Measurements from ENCODE around the gene SNX19. TPM values are rescaled to one million over a fixed set of nuclear protein-coding genes. Genes with fewer than 3 reads are reported as not detected.

Gene SNX19
- total RNA-seq, 1 experiment from 2014 or later, result 34.4 TPM

- Histone ChIP-seq H3K27ac (ENCODE audit: insufficient read length, low read depth, low read length) (no peak overlapping the region), H3K18ac (ENCODE audit: insufficient read length, low read depth, low read length) (no peak overlapping the region), H2BK20ac (ENCODE audit: low read depth, low read length, poor library complexity, severe bottlenecking) (no peak overlapping the region), H3K56ac (ENCODE audit: insufficient read length, low read depth, low read length) (no peak overlapping the region), H3K23ac (ENCODE audit: insufficient read length, low read depth, low read length) (no peak overlapping the region), H3K9ac (ENCODE audit: extremely low read depth, insufficient read length, low read length) (no peak overlapping the region), H4K91ac (ENCODE audit: insufficient read length, low read depth, low read length) (no peak overlapping the region), H3K27me3 (ENCODE audit: insufficient read depth, low read length) (no peaks in the 10 kb centered on the region), H3K4me1 (ENCODE audit: insufficient read depth, low read length) (no peaks in the 10 kb centered on the region), H2BK5ac (ENCODE audit: insufficient read length, low read length) (no peak overlapping the region), H2BK15ac (ENCODE audit: low read depth, low read length) (no peak overlapping the region), H3K14ac (ENCODE audit: insufficient read depth, low read length) (no peak overlapping the region), H3K4me2 (ENCODE audit: insufficient read depth, insufficient read length, low read length) (no peak overlapping the region), H3K4ac (ENCODE audit: low read depth, low read length) (no peak overlapping the region), H2AK5ac (ENCODE audit: insufficient read length, low read length) (no peak overlapping the region), H2BK12ac (ENCODE audit: insufficient read length, low read depth, low read length) (no peak overlapping the region), H3K79me2 (ENCODE audit: insufficient read depth, low read length) (no peaks in the 10 kb centered on the region), H4K5ac (ENCODE audit: insufficient read length, low read depth, low read length) (no peak overlapping the region), H3T11ph (ENCODE audit: low read length) (no peak overlapping the region), H3K9me3 (ENCODE audit: control insufficient read depth, low read depth, low read length) (no peaks in the 10 kb centered on the region), H2BK120ac (ENCODE audit: low read depth, low read length, poor library complexity, severe bottlenecking) (no peak overlapping the region), H2AFZ (ENCODE audit: low read length) (no peak overlapping the region), H4K8ac (replicated peaks; ENCODE audit: insufficient read length, low read depth, low read length) (no peak overlapping the region), H3K23me2 (ENCODE audit: insufficient read length, low read depth, low read length, poor library complexity, severe bottlenecking) (peaks cover 3% of the 10 kb centered on the region), H4K20me1 (ENCODE audit: control insufficient read depth, insufficient read depth, insufficient read length) (no peaks in the 10 kb centered on the region), H3K79me1 (ENCODE audit: insufficient read depth, low read depth, low read length, poor library complexity, severe bottlenecking) (no peaks in the 10 kb centered on the region)
- Mint-ChIP-seq H3K9me3 (no peaks in the 10 kb centered on the region), H3K4me3 (no peak overlapping the region), H3K27ac (no peak overlapping the region), H3K27me3 (ENCODE audit: low read depth) (no peaks in the 10 kb centered on the region), H3K36me3 (ENCODE audit: insufficient read depth in 1 of 3, low read depth in 3 of 3) (peaks cover 0 to 10% (median 3%) of the 10 kb centered on the region in 3 experiments; a peak in 3 of 7 replicates), H3K4me1 (peaks cover 5 to 9% of the 10 kb centered on the region in 2 experiments)
- no peak for TF ChIP-seq CTCF (conservative IDR thresholded peaks at IDR 0.05)
- no CpG with 5 or more reads among the region's 7 CpGs for WGBS (ENCODE audit: extremely low coverage, insufficient read length, low lambda C conversion rate)
- no peak for DNase-seq
Observed at GRCh38 chr11:130868721-130869390, 47.4 kb downstream of the SNX19 start.

All from H9 (cell line).